Right forelimb (tissue), 1 donor: ENCODE data around the gene PAK2.
"Not testable (repeated sequence)": the region's sequence is repeated elsewhere in the genome, so short reads cannot be mapped to it uniquely, and the experiment has no call there.

Source experiments
- DNase-seq: peaks from one replicate; pipeline ENCODE4 v3.0.0-alpha.2; 2018

Gene PAK2

GRCh38 chr3:196736670-196737374, 2.8 kb upstream of the PAK2 start:
- DNase-seq: no peak

- DNase-seq: no peak
Measured at GRCh38 chr3:196737655-196738054, 2.0 kb upstream of the PAK2 start.

- peak; percentile 80 for DNase-seq
Measured at GRCh38 chr3:196740481-196741248, 1.0 kb downstream of the PAK2 start.

- no peak for DNase-seq
Measured at GRCh38 chr3:196741249-196741889, 1.7 kb downstream of the PAK2 start.

GRCh38 chr3:196743569-196743968, 3.9 kb downstream of the PAK2 start:
- DNase-seq: not testable (repeated sequence)

- DNase-seq: no peak
Measured at GRCh38 chr3:196749125-196749524, 9.5 kb downstream of the PAK2 start.

- DNase-seq: no peak
Measured at GRCh38 chr3:196753201-196753600, 13.5 kb downstream of the PAK2 start.

GRCh38 chr3:196754091-196754981, 14.7 kb downstream of the PAK2 start:
- no peak for DNase-seq

GRCh38 chr3:196756732-196757131, 17.1 kb downstream of the PAK2 start:
- no peak for DNase-seq

GRCh38 chr3:196757876-196758739, 18.5 kb downstream of the PAK2 start:
- DNase-seq: no peak

GRCh38 chr3:196763179-196763578, 23.5 kb downstream of the PAK2 start:
- no peak for DNase-seq

- no peak for DNase-seq
Measured at GRCh38 chr3:196765454-196765853, 25.8 kb downstream of the PAK2 start.

- no peak for DNase-seq
Measured at GRCh38 chr3:196771067-196771466, 31.4 kb downstream of the PAK2 start.

- DNase-seq: no peak
Measured at GRCh38 chr3:196772102-196772501, 32.4 kb downstream of the PAK2 start.

GRCh38 chr3:196772897-196773296, 33.2 kb downstream of the PAK2 start:
- no peak for DNase-seq

GRCh38 chr3:196774191-196774820, 34.6 kb downstream of the PAK2 start:
- DNase-seq: no peak

GRCh38 chr3:196774848-196775422, 35.3 kb downstream of the PAK2 start:
- DNase-seq: no peak

- DNase-seq: no peak
Measured at GRCh38 chr3:196775938-196776337, 36.3 kb downstream of the PAK2 start.

GRCh38 chr3:196777836-196778235, 38.2 kb downstream of the PAK2 start:
- no peak for DNase-seq

GRCh38 chr3:196778755-196779154, 39.1 kb downstream of the PAK2 start:
- DNase-seq: no peak

- no peak for DNase-seq
Measured at GRCh38 chr3:196782511-196782910, 42.9 kb downstream of the PAK2 start.
